K562 (cell line): Measurements from ENCODE around the gene FAM187B. TPM values are rescaled to one million over a fixed set of nuclear protein-coding genes. Genes with fewer than 3 reads are reported as not detected.

Experiments
- ATF7 ChIP-seq: fragments of 450-650 bp; IDR thresholded peaks from 2 replicates; pipeline ENCODE4 v1.7.1; 2014; ENCODE audit warnings: mild to moderate bottlenecking, moderate library complexity
- FOSL1 ChIP-seq: fragments of 200-800 bp; sonication (Bioruptor generic); conservative IDR thresholded peaks from 2 replicates; pipeline ENCODE4 v1.6.1; 2016; ENCODE audit warnings: missing genetic modification characterization, missing compliant biosample characterization
- KAT2B ChIP-seq: IDR thresholded peaks from one replicate; pipeline ENCODE4 v1.6.1; 2012; ENCODE audit warnings: low read depth, mild to moderate bottlenecking, control low read depth, inconsistent platforms, low read length, moderate library complexity
- NFATC3 ChIP-seq: fragments of 450-650 bp; IDR thresholded peaks from 2 replicates; pipeline ENCODE4 v1.6.1; 2017; ENCODE audit warnings: mild to moderate bottlenecking
- PHTF2 ChIP-seq: fragments of 250-450 bp; sonication (Bioruptor Pico); IDR thresholded peaks from 2 replicates; pipeline ENCODE4 v1.5.0; 2021; ENCODE audit warnings: mild to moderate bottlenecking
- PRMT5 ChIP-seq: sonication (generic); formaldehyde crosslinking; IDR thresholded peaks from 2 replicates; pipeline ENCODE4 v1.5.0; 2020; ENCODE audit warnings: missing genetic modification reagents
- RB1 ChIP-seq: fragments of 450-650 bp; IDR thresholded peaks from 2 replicates; pipeline ENCODE4 v1.6.1; 2017; ENCODE audit warnings: low read depth, mild to moderate bottlenecking
- SPI1 ChIP-seq: IDR thresholded peaks from 2 replicates; pipeline ENCODE4 v1.6.1; 2011; ENCODE audit warnings: low read depth, low read length, control low read depth, borderline replicate concordance
- ZBED1 ChIP-seq: IDR thresholded peaks from 2 replicates; pipeline ENCODE4 v1.6.1; 2014
- ZC3H8 ChIP-seq: fragments of 450-650 bp; IDR thresholded peaks from 2 replicates; pipeline ENCODE4 v1.6.1; 2017
- polyA plus RNA-seq, 8 experiments: library from polyadenylated mRNA; depleted of rRNA in 4 of 8; stranded (reverse) in 5 of 8; unstranded in 3 of 8; fragments of >200 nt; fragmentation: Nextera tagmentation in 2 of 8; fragmentation: Illumina TruSeq in 1 of 8; extraction: Ambion mirVana in 2 of 8; extraction: Trizol in 1 of 8; gene quantifications; 2 replicates each; pipeline versions ENCODE4 v1.2.1 to v1.2.3, GENCODE V29; 2011 to 2014; ENCODE audit warnings: inconsistent platforms in 1 of 8, missing spikeins in 1 of 8
- total RNA-seq, 7 experiments: library from RNA; depleted of rRNA in 6 of 7; stranded (reverse); fragments of >200 nt in 6 of 7; fragmentation: Illumina TruSeq in 2 of 7; extraction: Trizol in 2 of 7; gene quantifications; 2 replicates each; pipeline versions ENCODE4 v1.2.1 to v1.2.3, GENCODE V29; 2011 to 2021; ENCODE audit warnings: low replicate concordance in 1 of 7
- TF ChIP-seq, protein P1 (sequence below): sonication (generic); formaldehyde crosslinking; IDR thresholded peaks from 2 replicates; pipeline ENCODE4 v1.8.1; 2023; ENCODE audit warnings: missing genetic modification reagents, mild to moderate bottlenecking, borderline replicate concordance
- TF ChIP-seq, protein P2 (sequence below), 3 experiments: IDR thresholded peaks in 2 of 3; conservative IDR thresholded peaks in 1 of 3; 2 replicates each; pipeline ENCODE4 v1.5.1; 2011 to 2012; ENCODE audit warnings: low read length in 3 of 3, mild to moderate bottlenecking in 3 of 3, control low read depth in 2 of 3, improper control_type of control experiment in 1 of 3, inconsistent platforms in 1 of 3, low read depth in 1 of 3, mixed read lengths in 1 of 3, moderate library complexity in 1 of 3; ENCODE audit not compliant: insufficient read depth in 2 of 3
- TF ChIP-seq, protein P3 (sequence below): fragments of 250-450 bp; sonication (Bioruptor Pico); IDR thresholded peaks from 2 replicates; pipeline ENCODE4 v1.4.0; 2020; ENCODE audit warnings: mild to moderate bottlenecking
- TF ChIP-seq, protein P4 (sequence below): fragments of 450-650 bp; formaldehyde crosslinking; IDR thresholded peaks from 2 replicates; pipeline ENCODE4 v1.4.0; 2020; ENCODE audit warnings: mild to moderate bottlenecking
- TF ChIP-seq, protein P5 (sequence below), 2 experiments: fragments of 450-650 bp in 1 of 2; IDR thresholded peaks; 2 replicates each; pipeline ENCODE4 v1.6.1; 2011 to 2017; ENCODE audit warnings: low read depth in 2 of 2, antibody characterized with exemption in 1 of 2, borderline replicate concordance in 1 of 2, low read length in 1 of 2, mild to moderate bottlenecking in 1 of 2, mixed read lengths in 1 of 2; ENCODE audit not compliant: control insufficient read depth in 1 of 2

FAM187B gene
- total and polyA plus RNA-seq, 9 of the 15 experiments (the other 6 are each of a cell fraction or from before 2014, with no cell fraction given) = 0.04 to 0.09 TPM; not detected in 7

DNA sequence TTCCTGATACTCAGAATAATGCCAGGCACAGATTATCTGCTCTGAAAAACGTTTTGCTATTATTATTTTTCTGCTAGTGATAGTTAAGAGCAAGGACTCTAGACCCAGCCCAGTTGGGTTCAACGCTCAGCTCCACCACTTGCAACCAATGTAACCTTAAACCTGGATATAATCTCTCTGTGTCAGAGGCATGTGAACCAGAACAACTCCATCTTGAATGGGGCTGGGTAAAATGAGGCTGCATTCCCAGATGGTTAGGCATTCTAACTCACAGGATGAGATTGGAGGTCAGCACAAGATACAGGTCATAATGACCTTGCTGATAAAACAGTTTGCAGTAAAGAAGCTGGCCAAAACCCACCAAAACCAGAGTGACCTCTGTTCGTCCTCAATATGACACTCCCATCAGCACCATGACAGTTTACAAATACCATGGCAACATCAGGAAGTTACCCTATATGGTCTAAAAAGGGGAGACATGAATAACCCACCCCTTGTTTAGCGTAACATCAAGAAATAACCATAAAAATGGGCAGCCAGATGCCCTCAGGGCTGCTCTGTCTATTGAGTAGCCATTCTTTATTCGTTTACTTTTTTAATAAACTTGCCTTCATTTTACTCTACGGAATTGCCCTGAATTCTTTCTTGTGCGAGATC is 13.6 kb downstream of the FAM187B start (continued):
- TF ChIP-seq, protein P1, sequence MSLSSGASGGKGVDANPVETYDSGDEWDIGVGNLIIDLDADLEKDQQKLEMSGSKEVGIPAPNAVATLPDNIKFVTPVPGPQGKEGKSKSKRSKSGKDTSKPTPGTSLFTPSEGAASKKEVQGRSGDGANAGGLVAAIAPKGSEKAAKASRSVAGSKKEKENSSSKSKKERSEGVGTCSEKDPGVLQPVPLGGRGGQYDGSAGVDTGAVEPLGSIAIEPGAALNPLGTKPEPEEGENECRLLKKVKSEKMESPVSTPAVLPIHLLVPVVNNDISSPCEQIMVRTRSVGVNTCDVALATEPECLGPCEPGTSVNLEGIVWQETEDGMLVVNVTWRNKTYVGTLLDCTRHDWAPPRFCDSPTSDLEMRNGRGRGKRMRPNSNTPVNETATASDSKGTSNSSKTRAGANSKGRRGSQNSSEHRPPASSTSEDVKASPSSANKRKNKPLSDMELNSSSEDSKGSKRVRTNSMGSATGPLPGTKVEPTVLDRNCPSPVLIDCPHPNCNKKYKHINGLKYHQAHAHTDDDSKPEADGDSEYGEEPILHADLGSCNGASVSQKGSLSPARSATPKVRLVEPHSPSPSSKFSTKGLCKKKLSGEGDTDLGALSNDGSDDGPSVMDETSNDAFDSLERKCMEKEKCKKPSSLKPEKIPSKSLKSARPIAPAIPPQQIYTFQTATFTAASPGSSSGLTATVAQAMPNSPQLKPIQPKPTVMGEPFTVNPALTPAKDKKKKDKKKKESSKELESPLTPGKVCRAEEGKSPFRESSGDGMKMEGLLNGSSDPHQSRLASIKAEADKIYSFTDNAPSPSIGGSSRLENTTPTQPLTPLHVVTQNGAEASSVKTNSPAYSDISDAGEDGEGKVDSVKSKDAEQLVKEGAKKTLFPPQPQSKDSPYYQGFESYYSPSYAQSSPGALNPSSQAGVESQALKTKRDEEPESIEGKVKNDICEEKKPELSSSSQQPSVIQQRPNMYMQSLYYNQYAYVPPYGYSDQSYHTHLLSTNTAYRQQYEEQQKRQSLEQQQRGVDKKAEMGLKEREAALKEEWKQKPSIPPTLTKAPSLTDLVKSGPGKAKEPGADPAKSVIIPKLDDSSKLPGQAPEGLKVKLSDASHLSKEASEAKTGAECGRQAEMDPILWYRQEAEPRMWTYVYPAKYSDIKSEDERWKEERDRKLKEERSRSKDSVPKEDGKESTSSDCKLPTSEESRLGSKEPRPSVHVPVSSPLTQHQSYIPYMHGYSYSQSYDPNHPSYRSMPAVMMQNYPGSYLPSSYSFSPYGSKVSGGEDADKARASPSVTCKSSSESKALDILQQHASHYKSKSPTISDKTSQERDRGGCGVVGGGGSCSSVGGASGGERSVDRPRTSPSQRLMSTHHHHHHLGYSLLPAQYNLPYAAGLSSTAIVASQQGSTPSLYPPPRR (CRISPR knock-in tag) = no peak
- no peak for TF ChIP-seq SPI1
- TF ChIP-seq ATF7 = no peak
- TF ChIP-seq, protein P2, sequence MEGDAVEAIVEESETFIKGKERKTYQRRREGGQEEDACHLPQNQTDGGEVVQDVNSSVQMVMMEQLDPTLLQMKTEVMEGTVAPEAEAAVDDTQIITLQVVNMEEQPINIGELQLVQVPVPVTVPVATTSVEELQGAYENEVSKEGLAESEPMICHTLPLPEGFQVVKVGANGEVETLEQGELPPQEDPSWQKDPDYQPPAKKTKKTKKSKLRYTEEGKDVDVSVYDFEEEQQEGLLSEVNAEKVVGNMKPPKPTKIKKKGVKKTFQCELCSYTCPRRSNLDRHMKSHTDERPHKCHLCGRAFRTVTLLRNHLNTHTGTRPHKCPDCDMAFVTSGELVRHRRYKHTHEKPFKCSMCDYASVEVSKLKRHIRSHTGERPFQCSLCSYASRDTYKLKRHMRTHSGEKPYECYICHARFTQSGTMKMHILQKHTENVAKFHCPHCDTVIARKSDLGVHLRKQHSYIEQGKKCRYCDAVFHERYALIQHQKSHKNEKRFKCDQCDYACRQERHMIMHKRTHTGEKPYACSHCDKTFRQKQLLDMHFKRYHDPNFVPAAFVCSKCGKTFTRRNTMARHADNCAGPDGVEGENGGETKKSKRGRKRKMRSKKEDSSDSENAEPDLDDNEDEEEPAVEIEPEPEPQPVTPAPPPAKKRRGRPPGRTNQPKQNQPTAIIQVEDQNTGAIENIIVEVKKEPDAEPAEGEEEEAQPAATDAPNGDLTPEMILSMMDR (IDR thresholded peaks at IDR 0.05 in 2 of 3, conservative IDR thresholded peaks at IDR 0.05 in 1 of 3; ENCODE audit: insufficient read depth in 2 of 3, low read depth in 1 of 3, low read length in 3 of 3) = no peak
- TF ChIP-seq FOSL1 = no peak
- no peak for TF ChIP-seq RB1
- no peak for TF ChIP-seq NFATC3
- TF ChIP-seq PHTF2 (CRISPR knock-in tag) = no peak
- TF ChIP-seq, protein P3, sequence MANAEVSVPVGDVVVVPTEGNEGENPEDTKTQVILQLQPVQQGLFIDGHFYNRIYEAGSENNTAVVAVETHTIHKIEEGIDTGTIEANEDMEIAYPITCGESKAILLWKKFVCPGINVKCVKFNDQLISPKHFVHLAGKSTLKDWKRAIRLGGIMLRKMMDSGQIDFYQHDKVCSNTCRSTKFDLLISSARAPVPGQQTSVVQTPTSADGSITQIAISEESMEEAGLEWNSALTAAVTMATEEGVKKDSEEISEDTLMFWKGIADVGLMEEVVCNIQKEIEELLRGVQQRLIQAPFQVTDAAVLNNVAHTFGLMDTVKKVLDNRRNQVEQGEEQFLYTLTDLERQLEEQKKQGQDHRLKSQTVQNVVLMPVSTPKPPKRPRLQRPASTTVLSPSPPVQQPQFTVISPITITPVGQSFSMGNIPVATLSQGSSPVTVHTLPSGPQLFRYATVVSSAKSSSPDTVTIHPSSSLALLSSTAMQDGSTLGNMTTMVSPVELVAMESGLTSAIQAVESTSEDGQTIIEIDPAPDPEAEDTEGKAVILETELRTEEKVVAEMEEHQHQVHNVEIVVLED (CRISPR knock-in tag) = no peak
- no peak for TF ChIP-seq KAT2B
- no peak for TF ChIP-seq ZC3H8
- TF ChIP-seq, protein P4, sequence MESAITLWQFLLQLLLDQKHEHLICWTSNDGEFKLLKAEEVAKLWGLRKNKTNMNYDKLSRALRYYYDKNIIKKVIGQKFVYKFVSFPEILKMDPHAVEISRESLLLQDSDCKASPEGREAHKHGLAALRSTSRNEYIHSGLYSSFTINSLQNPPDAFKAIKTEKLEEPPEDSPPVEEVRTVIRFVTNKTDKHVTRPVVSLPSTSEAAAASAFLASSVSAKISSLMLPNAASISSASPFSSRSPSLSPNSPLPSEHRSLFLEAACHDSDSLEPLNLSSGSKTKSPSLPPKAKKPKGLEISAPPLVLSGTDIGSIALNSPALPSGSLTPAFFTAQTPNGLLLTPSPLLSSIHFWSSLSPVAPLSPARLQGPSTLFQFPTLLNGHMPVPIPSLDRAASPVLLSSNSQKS (CRISPR knock-in tag) = no peak
- TF ChIP-seq, protein P5, sequence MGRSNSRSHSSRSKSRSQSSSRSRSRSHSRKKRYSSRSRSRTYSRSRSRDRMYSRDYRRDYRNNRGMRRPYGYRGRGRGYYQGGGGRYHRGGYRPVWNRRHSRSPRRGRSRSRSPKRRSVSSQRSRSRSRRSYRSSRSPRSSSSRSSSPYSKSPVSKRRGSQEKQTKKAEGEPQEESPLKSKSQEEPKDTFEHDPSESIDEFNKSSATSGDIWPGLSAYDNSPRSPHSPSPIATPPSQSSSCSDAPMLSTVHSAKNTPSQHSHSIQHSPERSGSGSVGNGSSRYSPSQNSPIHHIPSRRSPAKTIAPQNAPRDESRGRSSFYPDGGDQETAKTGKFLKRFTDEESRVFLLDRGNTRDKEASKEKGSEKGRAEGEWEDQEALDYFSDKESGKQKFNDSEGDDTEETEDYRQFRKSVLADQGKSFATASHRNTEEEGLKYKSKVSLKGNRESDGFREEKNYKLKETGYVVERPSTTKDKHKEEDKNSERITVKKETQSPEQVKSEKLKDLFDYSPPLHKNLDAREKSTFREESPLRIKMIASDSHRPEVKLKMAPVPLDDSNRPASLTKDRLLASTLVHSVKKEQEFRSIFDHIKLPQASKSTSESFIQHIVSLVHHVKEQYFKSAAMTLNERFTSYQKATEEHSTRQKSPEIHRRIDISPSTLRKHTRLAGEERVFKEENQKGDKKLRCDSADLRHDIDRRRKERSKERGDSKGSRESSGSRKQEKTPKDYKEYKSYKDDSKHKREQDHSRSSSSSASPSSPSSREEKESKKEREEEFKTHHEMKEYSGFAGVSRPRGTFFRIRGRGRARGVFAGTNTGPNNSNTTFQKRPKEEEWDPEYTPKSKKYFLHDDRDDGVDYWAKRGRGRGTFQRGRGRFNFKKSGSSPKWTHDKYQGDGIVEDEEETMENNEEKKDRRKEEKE (IDR thresholded peaks at IDR 0.05; ENCODE audit: borderline replicate concordance in 1 of 2, control insufficient read depth in 1 of 2, low read depth in 2 of 2, low read length in 1 of 2) = no peak
- no peak for TF ChIP-seq ZBED1
- no peak for TF ChIP-seq PRMT5 (CRISPR knock-in tag)
